ENCODE results near the gene UNC13C.

The UNC13C gene

DNA sequence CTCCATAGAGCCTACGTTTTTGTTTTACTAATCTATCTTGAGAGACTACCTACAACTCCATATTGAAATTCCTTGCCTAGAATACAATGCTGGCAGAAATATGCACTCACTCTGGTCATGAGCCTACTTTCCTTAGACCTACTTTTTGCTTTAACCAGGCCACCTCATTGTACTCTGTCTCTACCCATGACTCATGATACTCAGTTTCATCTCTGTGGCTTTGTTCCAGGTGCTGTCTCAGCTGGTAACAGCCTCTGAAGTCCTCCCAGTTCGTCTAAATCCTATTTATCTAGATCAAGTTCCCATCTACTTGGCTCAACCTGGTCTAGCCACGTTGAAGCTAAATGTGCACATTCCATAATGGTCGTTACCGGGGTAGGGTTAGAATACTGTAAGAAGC lies 682.1 kb downstream of the UNC13C start:
- TF ChIP-seq TAF1 (IDR thresholded peaks at IDR 0.05; ENCODE audit: low read depth) (no peak), RAD21 (IDR thresholded peaks at IDR 0.05; ENCODE audit: low read depth) (no peak), YY1 (IDR thresholded peaks at IDR 0.05; ENCODE audit: low read depth) (no peak), EP300 (IDR thresholded peaks at IDR 0.05; ENCODE audit: borderline replicate concordance) (no peak), FOXM1 (IDR thresholded peaks at IDR 0.05; ENCODE audit: borderline replicate concordance, low read depth) (no peak), EGR1 (IDR thresholded peaks at IDR 0.05) (no peak), TCF12 (IDR thresholded peaks at IDR 0.05; ENCODE audit: low read depth) (no peak), CEBPB (IDR thresholded peaks at IDR 0.05) (no peak), ZBTB7A (IDR thresholded peaks at IDR 0.05; ENCODE audit: low read depth) (no peak), CREB1 (IDR thresholded peaks at IDR 0.05; ENCODE audit: low read depth) (no peak)
- TF ChIP-seq, protein P1, sequence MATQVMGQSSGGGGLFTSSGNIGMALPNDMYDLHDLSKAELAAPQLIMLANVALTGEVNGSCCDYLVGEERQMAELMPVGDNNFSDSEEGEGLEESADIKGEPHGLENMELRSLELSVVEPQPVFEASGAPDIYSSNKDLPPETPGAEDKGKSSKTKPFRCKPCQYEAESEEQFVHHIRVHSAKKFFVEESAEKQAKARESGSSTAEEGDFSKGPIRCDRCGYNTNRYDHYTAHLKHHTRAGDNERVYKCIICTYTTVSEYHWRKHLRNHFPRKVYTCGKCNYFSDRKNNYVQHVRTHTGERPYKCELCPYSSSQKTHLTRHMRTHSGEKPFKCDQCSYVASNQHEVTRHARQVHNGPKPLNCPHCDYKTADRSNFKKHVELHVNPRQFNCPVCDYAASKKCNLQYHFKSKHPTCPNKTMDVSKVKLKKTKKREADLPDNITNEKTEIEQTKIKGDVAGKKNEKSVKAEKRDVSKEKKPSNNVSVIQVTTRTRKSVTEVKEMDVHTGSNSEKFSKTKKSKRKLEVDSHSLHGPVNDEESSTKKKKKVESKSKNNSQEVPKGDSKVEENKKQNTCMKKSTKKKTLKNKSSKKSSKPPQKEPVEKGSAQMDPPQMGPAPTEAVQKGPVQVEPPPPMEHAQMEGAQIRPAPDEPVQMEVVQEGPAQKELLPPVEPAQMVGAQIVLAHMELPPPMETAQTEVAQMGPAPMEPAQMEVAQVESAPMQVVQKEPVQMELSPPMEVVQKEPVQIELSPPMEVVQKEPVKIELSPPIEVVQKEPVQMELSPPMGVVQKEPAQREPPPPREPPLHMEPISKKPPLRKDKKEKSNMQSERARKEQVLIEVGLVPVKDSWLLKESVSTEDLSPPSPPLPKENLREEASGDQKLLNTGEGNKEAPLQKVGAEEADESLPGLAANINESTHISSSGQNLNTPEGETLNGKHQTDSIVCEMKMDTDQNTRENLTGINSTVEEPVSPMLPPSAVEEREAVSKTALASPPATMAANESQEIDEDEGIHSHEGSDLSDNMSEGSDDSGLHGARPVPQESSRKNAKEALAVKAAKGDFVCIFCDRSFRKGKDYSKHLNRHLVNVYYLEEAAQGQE (IDR thresholded peaks at IDR 0.05; ENCODE audit: low read depth) = no peak
- TF ChIP-seq, protein P2, sequence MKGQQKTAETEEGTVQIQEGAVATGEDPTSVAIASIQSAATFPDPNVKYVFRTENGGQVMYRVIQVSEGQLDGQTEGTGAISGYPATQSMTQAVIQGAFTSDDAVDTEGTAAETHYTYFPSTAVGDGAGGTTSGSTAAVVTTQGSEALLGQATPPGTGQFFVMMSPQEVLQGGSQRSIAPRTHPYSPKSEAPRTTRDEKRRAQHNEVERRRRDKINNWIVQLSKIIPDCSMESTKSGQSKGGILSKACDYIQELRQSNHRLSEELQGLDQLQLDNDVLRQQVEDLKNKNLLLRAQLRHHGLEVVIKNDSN (IDR thresholded peaks at IDR 0.05) = no peak
- TF ChIP-seq, protein P3, sequence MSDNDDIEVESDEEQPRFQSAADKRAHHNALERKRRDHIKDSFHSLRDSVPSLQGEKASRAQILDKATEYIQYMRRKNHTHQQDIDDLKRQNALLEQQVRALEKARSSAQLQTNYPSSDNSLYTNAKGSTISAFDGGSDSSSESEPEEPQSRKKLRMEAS (IDR thresholded peaks at IDR 0.05) = no peak

DNA sequence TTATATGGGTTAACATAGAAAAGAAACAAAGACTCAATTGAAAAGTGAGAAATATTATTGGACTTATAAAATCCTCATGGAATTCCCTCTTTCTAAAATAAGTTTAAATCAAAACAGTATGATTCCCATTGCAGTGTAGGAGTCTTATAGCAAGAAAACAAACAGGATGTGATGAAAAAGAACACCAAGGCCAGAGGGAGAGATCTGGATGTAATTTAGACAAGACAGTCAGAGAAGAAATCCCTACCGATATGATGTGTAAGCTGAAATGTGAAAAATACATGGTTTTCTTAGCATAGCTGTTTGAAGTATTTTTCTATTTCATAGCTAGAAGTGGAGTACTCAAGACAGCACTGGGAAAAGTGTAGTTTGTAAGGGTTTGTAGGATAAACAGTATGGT lies 697.0 kb downstream of the UNC13C start:
- TF ChIP-seq, protein P1 (IDR thresholded peaks at IDR 0.05; ENCODE audit: low read depth) = no peak
- TF ChIP-seq TAF1 (IDR thresholded peaks at IDR 0.05; ENCODE audit: low read depth) (no peak), YY1 (IDR thresholded peaks at IDR 0.05; ENCODE audit: low read depth) (no peak), NFIC (IDR thresholded peaks at IDR 0.05) (no peak), EGR1 (IDR thresholded peaks at IDR 0.05) (no peak), TCF12 (IDR thresholded peaks at IDR 0.05; ENCODE audit: low read depth) (no peak), CREB1 (IDR thresholded peaks at IDR 0.05; ENCODE audit: low read depth) (no peak), FOXM1 (IDR thresholded peaks at IDR 0.05; ENCODE audit: borderline replicate concordance, low read depth) (no peak), RAD21 (IDR thresholded peaks at IDR 0.05; ENCODE audit: low read depth) (no peak), TEAD4 (IDR thresholded peaks at IDR 0.05) (no peak), CEBPB (IDR thresholded peaks at IDR 0.05) (no peak), ZBTB7A (IDR thresholded peaks at IDR 0.05; ENCODE audit: low read depth) (no peak), EP300 (IDR thresholded peaks at IDR 0.05; ENCODE audit: borderline replicate concordance) (no peak)
- TF ChIP-seq, protein P2 (IDR thresholded peaks at IDR 0.05) = no peak
- TF ChIP-seq, protein P3 (IDR thresholded peaks at IDR 0.05) = no peak

DNA sequence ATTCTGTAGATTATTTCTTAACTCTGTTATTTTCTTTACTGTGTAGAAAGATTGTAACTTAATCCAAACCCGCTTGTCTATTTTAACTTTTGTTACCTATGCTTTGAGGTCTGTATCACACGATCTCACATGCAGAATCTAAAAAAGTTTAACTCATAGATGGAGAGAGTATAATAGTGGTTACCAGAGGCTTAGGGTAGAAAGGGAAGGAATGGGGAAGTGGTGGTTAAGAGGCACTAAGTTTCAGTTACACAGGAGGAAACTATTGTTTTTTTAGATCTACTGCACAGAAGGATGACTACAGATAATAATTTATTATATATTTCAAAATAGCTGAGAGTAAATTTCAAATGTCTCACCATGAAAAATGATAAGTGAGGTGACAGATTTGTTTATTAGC lies 703.3 kb downstream of the UNC13C start:
- TF ChIP-seq, protein P2 (IDR thresholded peaks at IDR 0.05) = no peak
- TF ChIP-seq CREB1 (IDR thresholded peaks at IDR 0.05; ENCODE audit: low read depth) (no peak), NFIC (IDR thresholded peaks at IDR 0.05) (no peak), TEAD4 (IDR thresholded peaks at IDR 0.05) (no peak), TAF1 (IDR thresholded peaks at IDR 0.05; ENCODE audit: low read depth) (no peak), CEBPB (IDR thresholded peaks at IDR 0.05) (no peak), RAD21 (IDR thresholded peaks at IDR 0.05; ENCODE audit: low read depth) (no peak), FOXM1 (IDR thresholded peaks at IDR 0.05; ENCODE audit: borderline replicate concordance, low read depth) (no peak), EP300 (IDR thresholded peaks at IDR 0.05; ENCODE audit: borderline replicate concordance) (no peak), ZBTB7A (IDR thresholded peaks at IDR 0.05; ENCODE audit: low read depth) (no peak), YY1 (IDR thresholded peaks at IDR 0.05; ENCODE audit: low read depth) (no peak), EGR1 (IDR thresholded peaks at IDR 0.05) (no peak)
- TF ChIP-seq, protein P3 (IDR thresholded peaks at IDR 0.05) = no peak
- TF ChIP-seq, protein P1 (IDR thresholded peaks at IDR 0.05; ENCODE audit: low read depth) = no peak

Measured in Ishikawa (cell line).